ENCODE results near the gene HCFC1R1.

The HCFC1R1 gene

DNA sequence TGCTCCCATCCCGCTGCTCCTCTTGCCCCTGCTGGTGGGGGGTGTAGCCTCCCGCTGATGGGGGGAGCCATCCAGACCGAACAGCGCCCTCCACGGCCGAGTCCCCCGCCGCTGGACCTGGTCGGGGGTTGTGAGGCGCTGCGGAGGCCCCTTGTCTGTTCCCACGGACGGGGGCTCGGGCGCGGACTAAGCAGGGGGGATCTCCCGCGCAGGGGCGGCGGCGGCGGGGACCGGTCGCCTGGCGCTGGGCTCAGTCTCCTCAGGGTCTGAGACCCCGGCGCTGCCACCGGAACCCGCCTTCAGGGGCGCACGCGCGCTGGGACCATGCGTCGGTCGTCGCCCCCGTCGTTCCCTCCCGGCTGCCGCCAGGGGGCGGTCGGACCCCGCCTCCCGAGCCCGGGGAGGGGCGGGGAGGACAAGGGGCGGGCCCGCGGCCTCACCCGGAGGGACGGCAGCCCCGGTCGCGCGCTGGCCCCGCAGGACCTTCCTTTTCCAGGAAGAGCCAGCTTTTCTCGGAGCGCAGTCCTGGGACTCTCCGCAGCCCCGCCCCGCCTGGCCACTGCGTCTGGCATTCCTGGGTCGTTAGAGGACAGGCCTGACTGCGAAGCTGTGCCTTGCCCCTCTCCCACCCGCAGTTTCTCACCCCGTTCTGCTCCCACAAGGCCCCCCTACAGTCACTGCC, 35.4 kb upstream of the HCFC1R1 start (continued):
- TF ChIP-seq, protein P1, sequence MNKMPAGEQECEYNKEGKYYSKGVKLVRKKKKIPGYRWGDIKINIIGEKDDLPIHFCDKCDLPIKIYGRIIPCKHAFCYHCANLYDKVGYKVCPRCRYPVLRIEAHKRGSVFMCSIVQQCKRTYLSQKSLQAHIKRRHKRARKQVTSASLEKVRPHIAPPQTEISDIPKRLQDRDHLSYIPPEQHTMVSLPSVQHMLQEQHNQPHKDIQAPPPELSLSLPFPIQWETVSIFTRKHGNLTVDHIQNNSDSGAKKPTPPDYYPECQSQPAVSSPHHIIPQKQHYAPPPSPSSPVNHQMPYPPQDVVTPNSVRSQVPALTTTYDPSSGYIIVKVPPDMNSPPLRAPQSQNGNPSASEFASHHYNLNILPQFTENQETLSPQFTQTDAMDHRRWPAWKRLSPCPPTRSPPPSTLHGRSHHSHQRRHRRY (tag by site-specific recombination; IDR thresholded peaks at IDR 0.05) = no peak

DNA sequence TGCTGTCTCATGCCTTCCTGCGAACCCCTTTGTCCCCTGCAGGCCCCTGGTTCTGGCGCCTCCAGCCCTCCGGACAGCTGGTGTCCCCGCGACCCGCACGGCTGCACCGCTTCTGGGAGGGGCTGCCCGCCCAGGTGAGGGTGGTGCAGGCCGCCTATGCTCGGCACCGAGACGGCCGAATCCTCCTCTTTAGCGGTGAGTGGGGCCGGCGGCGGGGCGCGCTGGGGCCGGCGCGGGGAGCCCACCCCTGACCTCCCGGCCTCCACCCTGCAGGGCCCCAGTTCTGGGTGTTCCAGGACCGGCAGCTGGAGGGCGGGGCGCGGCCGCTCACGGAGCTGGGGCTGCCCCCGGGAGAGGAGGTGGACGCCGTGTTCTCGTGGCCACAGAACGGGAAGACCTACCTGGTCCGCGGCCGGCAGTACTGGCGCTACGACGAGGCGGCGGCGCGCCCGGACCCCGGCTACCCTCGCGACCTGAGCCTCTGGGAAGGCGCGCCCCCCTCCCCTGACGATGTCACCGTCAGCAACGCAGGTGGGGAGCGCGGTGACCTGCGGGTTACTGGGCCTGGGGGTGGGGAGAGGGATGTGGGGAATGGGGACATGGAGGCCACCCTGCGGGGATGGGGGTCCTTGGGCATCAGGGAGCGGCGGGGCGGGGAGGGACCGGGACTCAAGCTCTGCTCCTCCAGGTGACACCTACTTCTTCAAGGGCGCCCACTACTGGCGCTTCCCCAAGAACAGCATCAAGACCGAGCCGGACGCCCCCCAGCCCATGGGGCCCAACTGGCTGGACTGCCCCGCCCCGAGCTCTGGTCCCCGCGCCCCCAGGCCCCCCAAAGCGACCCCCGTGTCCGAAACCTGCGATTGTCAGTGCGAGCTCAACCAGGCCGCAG, 34.6 kb upstream of the HCFC1R1 start:
- peak overlapping the region; percentile 77; the same call in 1 of the 2 replicates for H3K27ac ChIP-seq (ENCODE audit: extremely low read depth, low read depth, low read length)
- peak overlapping the region; percentile 87 for H3K4me3 ChIP-seq (ENCODE audit: low read depth, low read length)
- POLR2A ChIA-PET = interaction anchor here (0.8 to 1.9 kb wide), 10 partner anchors 8 to 399 kb away, joined by 3 to 17 read pairs (median 4); partner anchors contain the start of genes ZNF213 and ZSCAN10
- no peak for TF ChIP-seq ZNF514 (tag by site-specific recombination; IDR thresholded peaks at IDR 0.05)
- TF ChIP-seq ZNF302 (tag by site-specific recombination; IDR thresholded peaks at IDR 0.05; ENCODE audit: low read depth) = no peak
- no peak for TF ChIP-seq ZNF768 (tag by site-specific recombination; IDR thresholded peaks at IDR 0.05)
- TF ChIP-seq, protein P2, sequence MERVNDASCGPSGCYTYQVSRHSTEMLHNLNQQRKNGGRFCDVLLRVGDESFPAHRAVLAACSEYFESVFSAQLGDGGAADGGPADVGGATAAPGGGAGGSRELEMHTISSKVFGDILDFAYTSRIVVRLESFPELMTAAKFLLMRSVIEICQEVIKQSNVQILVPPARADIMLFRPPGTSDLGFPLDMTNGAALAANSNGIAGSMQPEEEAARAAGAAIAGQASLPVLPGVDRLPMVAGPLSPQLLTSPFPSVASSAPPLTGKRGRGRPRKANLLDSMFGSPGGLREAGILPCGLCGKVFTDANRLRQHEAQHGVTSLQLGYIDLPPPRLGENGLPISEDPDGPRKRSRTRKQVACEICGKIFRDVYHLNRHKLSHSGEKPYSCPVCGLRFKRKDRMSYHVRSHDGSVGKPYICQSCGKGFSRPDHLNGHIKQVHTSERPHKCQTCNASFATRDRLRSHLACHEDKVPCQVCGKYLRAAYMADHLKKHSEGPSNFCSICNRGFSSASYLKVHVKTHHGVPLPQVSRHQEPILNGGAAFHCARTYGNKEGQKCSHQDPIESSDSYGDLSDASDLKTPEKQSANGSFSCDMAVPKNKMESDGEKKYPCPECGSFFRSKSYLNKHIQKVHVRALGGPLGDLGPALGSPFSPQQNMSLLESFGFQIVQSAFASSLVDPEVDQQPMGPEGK (tag by site-specific recombination; IDR thresholded peaks at IDR 0.05) = no peak
- TF ChIP-seq ZNF530 (tag by site-specific recombination; IDR thresholded peaks at IDR 0.05; ENCODE audit: low read depth) = no peak
- TF ChIP-seq ZNF596 (tag by site-specific recombination; IDR thresholded peaks at IDR 0.05) = no peak
- TF ChIP-seq, protein P3, sequence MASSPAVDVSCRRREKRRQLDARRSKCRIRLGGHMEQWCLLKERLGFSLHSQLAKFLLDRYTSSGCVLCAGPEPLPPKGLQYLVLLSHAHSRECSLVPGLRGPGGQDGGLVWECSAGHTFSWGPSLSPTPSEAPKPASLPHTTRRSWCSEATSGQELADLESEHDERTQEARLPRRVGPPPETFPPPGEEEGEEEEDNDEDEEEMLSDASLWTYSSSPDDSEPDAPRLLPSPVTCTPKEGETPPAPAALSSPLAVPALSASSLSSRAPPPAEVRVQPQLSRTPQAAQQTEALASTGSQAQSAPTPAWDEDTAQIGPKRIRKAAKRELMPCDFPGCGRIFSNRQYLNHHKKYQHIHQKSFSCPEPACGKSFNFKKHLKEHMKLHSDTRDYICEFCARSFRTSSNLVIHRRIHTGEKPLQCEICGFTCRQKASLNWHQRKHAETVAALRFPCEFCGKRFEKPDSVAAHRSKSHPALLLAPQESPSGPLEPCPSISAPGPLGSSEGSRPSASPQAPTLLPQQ (tag by site-specific recombination; IDR thresholded peaks at IDR 0.05) = no peak
- TF ChIP-seq ZNF658 (tag by site-specific recombination; IDR thresholded peaks at IDR 0.05) = no peak
- TF ChIP-seq, protein P4, sequence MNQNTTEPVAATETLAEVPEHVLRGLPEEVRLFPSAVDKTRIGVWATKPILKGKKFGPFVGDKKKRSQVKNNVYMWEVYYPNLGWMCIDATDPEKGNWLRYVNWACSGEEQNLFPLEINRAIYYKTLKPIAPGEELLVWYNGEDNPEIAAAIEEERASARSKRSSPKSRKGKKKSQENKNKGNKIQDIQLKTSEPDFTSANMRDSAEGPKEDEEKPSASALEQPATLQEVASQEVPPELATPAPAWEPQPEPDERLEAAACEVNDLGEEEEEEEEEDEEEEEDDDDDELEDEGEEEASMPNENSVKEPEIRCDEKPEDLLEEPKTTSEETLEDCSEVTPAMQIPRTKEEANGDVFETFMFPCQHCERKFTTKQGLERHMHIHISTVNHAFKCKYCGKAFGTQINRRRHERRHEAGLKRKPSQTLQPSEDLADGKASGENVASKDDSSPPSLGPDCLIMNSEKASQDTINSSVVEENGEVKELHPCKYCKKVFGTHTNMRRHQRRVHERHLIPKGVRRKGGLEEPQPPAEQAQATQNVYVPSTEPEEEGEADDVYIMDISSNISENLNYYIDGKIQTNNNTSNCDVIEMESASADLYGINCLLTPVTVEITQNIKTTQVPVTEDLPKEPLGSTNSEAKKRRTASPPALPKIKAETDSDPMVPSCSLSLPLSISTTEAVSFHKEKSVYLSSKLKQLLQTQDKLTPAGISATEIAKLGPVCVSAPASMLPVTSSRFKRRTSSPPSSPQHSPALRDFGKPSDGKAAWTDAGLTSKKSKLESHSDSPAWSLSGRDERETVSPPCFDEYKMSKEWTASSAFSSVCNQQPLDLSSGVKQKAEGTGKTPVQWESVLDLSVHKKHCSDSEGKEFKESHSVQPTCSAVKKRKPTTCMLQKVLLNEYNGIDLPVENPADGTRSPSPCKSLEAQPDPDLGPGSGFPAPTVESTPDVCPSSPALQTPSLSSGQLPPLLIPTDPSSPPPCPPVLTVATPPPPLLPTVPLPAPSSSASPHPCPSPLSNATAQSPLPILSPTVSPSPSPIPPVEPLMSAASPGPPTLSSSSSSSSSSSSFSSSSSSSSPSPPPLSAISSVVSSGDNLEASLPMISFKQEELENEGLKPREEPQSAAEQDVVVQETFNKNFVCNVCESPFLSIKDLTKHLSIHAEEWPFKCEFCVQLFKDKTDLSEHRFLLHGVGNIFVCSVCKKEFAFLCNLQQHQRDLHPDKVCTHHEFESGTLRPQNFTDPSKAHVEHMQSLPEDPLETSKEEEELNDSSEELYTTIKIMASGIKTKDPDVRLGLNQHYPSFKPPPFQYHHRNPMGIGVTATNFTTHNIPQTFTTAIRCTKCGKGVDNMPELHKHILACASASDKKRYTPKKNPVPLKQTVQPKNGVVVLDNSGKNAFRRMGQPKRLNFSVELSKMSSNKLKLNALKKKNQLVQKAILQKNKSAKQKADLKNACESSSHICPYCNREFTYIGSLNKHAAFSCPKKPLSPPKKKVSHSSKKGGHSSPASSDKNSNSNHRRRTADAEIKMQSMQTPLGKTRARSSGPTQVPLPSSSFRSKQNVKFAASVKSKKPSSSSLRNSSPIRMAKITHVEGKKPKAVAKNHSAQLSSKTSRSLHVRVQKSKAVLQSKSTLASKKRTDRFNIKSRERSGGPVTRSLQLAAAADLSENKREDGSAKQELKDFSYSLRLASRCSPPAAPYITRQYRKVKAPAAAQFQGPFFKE (tag by site-specific recombination; IDR thresholded peaks at IDR 0.05; ENCODE audit: borderline replicate concordance) = no peak
- no peak for TF ChIP-seq ZNF76 (tag by site-specific recombination; IDR thresholded peaks at IDR 0.05; ENCODE audit: borderline replicate concordance, low read depth)
- no peak for TF ChIP-seq ZNF19 (tag by site-specific recombination; IDR thresholded peaks at IDR 0.05; ENCODE audit: low read depth)
- TF ChIP-seq ZNF624 (tag by site-specific recombination; IDR thresholded peaks at IDR 0.05) = no peak
- TF ChIP-seq SP2 (tag by site-specific recombination; IDR thresholded peaks at IDR 0.05) = no peak
- no peak for TF ChIP-seq ZBTB8A (tag by site-specific recombination; IDR thresholded peaks at IDR 0.05)
- CTCF ChIA-PET = interaction anchor here (0.6 to 5.3 kb wide), 23 partner anchors 8 to 1342 kb away, joined by 3 to 54 read pairs (median 4); partner anchors contain the start of genes OR1F1 and ZSCAN10
- H3K9me3 ChIP-seq (ENCODE audit: control insufficient read depth, insufficient read depth, low read depth, low read length) = no peaks in the 10 kb centered on the region
- peaks cover 3% of the 10 kb centered on the region for H3K4me1 ChIP-seq (ENCODE audit: control insufficient read depth, insufficient read depth, low read length)
- H3K36me3 ChIP-seq (ENCODE audit: control insufficient read depth in 2 of 2, insufficient read depth in 1 of 2, low read length in 2 of 2) = peaks cover 0 to 21% of the 10 kb centered on the region in 2 experiments; a peak in 2 of 3 replicates

All from HEK293 (cell line).